GM08714 (cell line): ENCODE measurements around the gene TOGARAM2.
"Not testable (repeated sequence)": the region's sequence is repeated elsewhere in the genome, so short reads cannot be mapped to it uniquely, and the experiment has no call there.

Source experiments
- H3K4me3 ChIP-seq: fragments of 200-500 bp; sonication (Bioruptor generic); 2 replicates; pipeline ENCODE4 v1.5.1; 2014; ENCODE audit warnings: mild to moderate bottlenecking, low read length, inconsistent platforms
- ZNF274 ChIP-seq: IDR thresholded peaks from 2 replicates; pipeline ENCODE4 v1.6.1; 2012; ENCODE audit warnings: mild to moderate bottlenecking, low read depth, low read length

TOGARAM2 gene

DNA sequence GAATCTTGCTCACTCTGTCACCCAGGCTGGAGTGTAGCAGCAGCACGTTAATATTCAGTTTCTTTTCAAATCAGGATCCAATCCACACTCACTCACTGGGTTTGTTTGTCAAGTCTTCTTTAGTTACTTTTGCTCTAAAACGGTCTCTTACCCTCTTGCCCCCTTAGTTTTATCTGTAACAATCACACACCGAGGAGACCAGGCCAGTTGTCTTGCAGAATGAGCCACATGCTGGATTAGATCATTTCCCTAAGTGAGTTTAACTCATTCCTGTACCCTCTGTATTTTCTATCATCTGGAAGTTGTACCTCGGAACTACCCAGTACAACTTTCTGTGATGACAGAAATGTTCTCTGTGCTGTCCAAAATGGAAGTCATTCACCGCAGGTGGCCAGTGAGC is 20.7 kb upstream of the TOGARAM2 start:
- no peak for TF ChIP-seq ZNF274
- no peak overlapping the region for H3K4me3 ChIP-seq

GRCh38 chr2:28962505-28962904 is 18.6 kb upstream of the TOGARAM2 start:
- no peak overlapping the region for H3K4me3 ChIP-seq
- no peak for TF ChIP-seq ZNF274

GRCh38 chr2:28970464-28971160 is 10.5 kb upstream of the TOGARAM2 start:
- no peak overlapping the region for H3K4me3 ChIP-seq
- no peak for TF ChIP-seq ZNF274

GRCh38 chr2:28972778-28973335 is 8.2 kb upstream of the TOGARAM2 start:
- no peak for TF ChIP-seq ZNF274
- H3K4me3 ChIP-seq, result no peak overlapping the region

DNA sequence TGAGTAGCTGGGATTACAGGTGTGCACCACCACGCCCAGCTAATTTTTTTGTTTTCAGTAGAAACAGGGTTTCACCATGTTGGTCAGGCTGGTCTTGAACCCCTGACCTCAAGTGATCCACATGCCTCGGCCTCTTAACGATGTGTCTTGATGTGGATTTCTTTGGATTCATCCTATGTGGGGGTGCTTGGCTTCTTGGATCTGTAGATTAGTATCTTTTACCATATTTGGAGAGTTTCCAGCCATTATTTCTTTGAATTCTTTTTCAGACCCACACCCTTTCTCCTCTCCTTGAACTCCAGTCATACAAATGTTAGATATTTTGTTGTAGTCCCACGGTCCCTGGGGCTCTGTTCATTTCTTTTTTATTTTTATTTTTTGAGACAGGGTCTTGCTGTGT is 6.8 kb upstream of the TOGARAM2 start:
- H3K4me3 ChIP-seq, result no peak overlapping the region
- no peak for TF ChIP-seq ZNF274

DNA sequence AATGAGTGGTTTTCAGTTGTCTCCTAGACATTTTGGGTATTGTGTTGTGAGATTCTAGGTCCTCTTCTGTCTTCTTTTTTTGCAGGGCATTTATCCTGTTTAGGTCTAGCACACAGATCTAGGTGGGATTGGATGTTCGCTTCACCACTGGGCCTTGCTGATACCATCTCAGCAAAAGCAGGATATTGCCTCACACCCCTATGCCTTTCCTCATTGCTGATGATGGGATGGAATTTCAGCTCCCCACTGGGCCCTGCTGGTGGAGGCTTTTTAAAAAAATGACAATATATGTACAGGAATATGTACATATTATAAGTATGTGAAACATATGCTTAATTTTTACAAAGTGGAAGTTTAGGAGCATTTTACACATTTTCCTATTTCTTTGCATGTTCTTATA is 5.4 kb upstream of the TOGARAM2 start:
- no peak for TF ChIP-seq ZNF274

DNA sequence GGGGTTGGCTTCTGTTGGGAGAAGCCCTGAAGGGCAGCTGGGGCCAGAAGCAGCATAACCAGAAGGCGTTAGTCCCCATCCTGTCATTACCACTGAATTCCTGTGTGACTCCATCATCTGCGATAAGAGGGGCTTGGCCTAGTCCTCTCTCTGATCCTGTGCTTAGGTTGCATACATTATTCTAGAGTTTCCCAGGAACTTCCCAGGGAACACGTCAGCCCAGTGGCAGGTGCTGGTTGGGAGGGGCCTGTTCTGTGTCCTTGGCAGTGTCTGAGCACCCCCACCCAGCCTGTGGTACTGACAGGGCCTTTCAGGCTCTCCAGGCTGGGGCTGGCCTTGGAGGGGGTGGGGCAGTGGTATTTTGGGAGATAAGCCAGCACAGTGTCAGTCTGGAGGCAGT is 4.5 kb upstream of the TOGARAM2 start:
- H3K4me3 ChIP-seq, result no peak overlapping the region
- TF ChIP-seq ZNF274, result no peak

More for the DNA sequence above, 5.4 kb upstream of the TOGARAM2 start:
- no peak overlapping the region for H3K4me3 ChIP-seq

DNA sequence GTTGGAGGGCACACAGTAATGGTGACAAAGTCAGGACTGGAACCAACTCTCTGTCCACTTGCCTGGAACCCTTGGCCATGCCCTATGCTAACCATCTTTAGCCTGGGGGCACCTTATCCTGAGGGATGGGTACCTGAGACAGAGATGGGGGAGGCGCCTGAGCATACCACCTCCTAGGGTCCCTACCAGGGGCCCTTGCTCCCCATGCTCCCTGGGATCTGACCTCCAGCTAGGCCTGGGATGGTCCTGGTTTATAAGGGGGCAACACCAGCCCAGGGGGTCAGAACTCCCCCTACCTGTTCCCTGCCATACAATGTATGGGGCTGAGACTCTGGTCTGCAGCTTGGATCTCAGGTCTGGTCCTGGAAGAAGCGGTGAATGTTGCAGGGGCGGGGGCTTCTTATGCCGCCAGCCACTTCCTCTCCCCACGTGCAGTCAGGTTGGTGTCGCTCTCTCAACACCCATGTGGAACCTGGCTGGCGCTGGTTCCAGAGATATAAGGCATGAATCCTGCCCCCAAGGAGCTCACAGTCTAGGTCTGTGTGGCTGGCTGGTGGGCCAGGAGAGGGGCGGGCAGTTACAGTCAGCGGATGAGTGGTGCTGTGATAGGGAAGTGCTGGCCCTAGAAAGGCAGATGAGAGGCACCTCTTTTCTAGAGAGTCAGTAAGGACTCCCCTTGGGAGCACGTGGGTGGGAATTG is 3.8 kb upstream of the TOGARAM2 start:
- TF ChIP-seq ZNF274, result no peak

GRCh38 chr2:28978001-28978400 is 3.1 kb upstream of the TOGARAM2 start:
- H3K4me3 ChIP-seq, result not testable (repeated sequence)

More for the DNA sequence above, 3.8 kb upstream of the TOGARAM2 start:
- H3K4me3 ChIP-seq, result no peak overlapping the region

GRCh38 chr2:28978606-28979005 is 2.5 kb upstream of the TOGARAM2 start:
- H3K4me3 ChIP-seq, result no peak overlapping the region
- TF ChIP-seq ZNF274, result no peak

DNA sequence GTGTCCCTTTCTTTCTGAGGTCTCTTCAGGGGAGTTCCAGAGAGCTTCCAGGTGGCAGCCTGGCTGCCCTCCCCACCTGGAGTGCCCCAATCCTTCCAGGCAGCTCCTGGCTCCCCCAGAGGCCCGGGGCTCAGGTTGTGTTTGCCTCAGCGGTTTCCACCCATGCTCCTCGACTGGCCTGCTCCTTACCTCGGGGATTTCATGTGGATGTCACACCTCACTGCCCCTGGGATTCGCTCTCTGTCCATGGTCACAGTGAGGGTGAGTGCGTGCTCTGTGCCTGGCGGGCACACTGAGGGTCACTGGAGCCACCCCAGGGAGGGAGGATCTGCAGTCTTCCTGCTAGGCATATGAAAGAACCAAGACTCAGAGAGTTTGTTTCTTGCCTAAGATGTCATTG is 2.1 kb upstream of the TOGARAM2 start:
- no peak overlapping the region for H3K4me3 ChIP-seq
- no peak for TF ChIP-seq ZNF274

- no peak for TF ChIP-seq ZNF274
These were observed 1.3 kb upstream of the TOGARAM2 start for GRCh38 chr2:28979576-28980366.

DNA sequence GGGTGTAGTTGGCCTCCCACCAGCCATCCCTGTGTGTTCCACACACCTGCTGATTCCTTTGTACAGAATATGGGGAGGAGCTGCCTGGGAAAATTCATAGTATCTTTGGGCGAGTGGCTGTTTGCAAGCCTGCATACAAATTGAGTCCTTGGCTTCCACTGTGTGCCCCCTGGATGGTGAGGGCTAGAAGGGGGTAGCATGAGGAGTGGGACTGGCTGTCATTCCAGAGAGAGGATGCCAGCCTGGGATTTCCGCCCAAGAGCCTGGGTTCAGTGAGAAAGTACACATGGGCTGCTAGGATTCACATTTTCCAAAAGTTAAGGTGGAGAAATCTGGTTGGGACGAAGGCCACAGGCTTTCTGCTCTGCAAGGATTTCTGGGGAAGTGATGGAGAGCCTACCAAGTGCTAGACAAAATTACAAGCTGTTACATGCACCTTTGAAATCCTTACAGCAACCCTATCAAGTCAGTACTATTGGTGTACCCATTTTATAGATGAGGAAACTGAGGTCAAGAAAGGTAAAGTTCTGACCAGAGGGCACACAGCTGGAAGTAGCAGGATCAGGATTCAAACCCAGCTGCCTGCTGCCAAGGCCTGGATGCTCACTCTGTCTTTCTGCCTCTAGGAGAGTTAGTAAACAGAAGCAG is 606 bp upstream of the TOGARAM2 start:
- TF ChIP-seq ZNF274, result no peak
- H3K4me3 ChIP-seq, result no peak overlapping the region

More at GRCh38 chr2:28979576-28980366, 1.3 kb upstream of the TOGARAM2 start:
- no peak overlapping the region for H3K4me3 ChIP-seq
